Gastrocnemius medialis (tissue), 4 donors: ENCODE measurements around the gene HSD17B12. TPM values are rescaled to one million over a fixed set of nuclear protein-coding genes. Genes with fewer than 3 reads are reported as not detected.

Source experiments
- ATAC-seq, 2 donors: fragments of 150-250 bp; one replicate each; pipeline ENCODE4 v1.9.1; 2016
- DNase-seq, 2 donors: peaks; one replicate each; pipeline ENCODE4 v3.0.0-alpha.2; 2019
- H3K27ac ChIP-seq, 4 donors: fragments of 200-600 bp; sonication (generic); 1 replicate in 1 of 4; 2 replicates in 3 of 4; pipeline ENCODE4 v1.5.1; 2016 to 2018; ENCODE audit warnings: mild to moderate bottlenecking in 2 of 4, moderate library complexity in 1 of 4
- H3K27me3 ChIP-seq, 3 donors: fragments of 200-600 bp; sonication (generic) in 2 of 3; 1 replicate in 1 of 3; 2 replicates in 2 of 3; pipeline versions ENCODE4 v1.5.1 to v1.6.0; 2016 to 2019; ENCODE audit warnings: mild to moderate bottlenecking in 1 of 3, moderate library complexity in 1 of 3
- H3K36me3 ChIP-seq, 2 donors: fragments of 200-600 bp; sonication (generic) in 1 of 2; one replicate each; pipeline ENCODE4 v1.5.1; 2017 to 2018
- H3K4me1 ChIP-seq, 2 donors: fragments of 200-600 bp; sonication (generic) in 1 of 2; one replicate each; pipeline ENCODE4 v1.5.1; 2016 to 2017; ENCODE audit warnings: mild to moderate bottlenecking in 2 of 2
- H3K4me3 ChIP-seq, 4 donors: fragments of 200-600 bp; sonication (generic) in 3 of 4; 1 replicate in 1 of 4; 2 replicates in 3 of 4; pipeline ENCODE4 v1.5.1; 2016 to 2019; ENCODE audit warnings: mild to moderate bottlenecking in 2 of 4
- H3K9me3 ChIP-seq, 3 donors: fragments of 200-600 bp; sonication (generic) in 2 of 3; 1 replicate in 1 of 3; 2 replicates in 2 of 3; pipeline ENCODE4 v1.5.1; 2016 to 2019
- CTCF ChIP-seq, 5 experiments: fragments of 450-650 bp in 3 of 5; fragments of 200-600 bp in 2 of 5; sonication (generic) in 2 of 5; IDR thresholded peaks in 4 of 5; conservative IDR thresholded peaks in 1 of 5; 1 replicate in 4 of 5; 2 replicates in 1 of 5; pipeline ENCODE4 v1.5.1; 2016 to 2019; ENCODE audit warnings: antibody characterized with exemption in 5 of 5, mild to moderate bottlenecking in 3 of 5, moderate library complexity in 3 of 5
- POLR2A ChIP-seq, 2 donors: fragments of 450-650 bp; IDR thresholded peaks; one replicate each; pipeline ENCODE4 v1.6.1; 2017; ENCODE audit warnings: antibody characterized with exemption in 2 of 2, mild to moderate bottlenecking in 2 of 2, moderate library complexity in 2 of 2
- in situ Hi-C, 4 donors: fragments of 200-750 bp; cut with MboI; loops; one replicate each; pipeline versions ENCODE4 v1.15.0 to v1.8.0; 2017; ENCODE audit warnings: low sequenced_read_pairs in 4 of 4
- intact Hi-C: fragments of 100-400 bp; cut with DNase I; formaldehyde crosslinking; loops from one replicate; pipeline ENCODE4 v1.15.1; 2023; ENCODE audit warnings: low total_unique reads
- total RNA-seq, 4 donors: library from RNA; depleted of rRNA; stranded (reverse); fragments of >200 nt; gene quantifications; one replicate each; pipeline versions ENCODE4 v1.1.0 to v1.2.3, GENCODE V29; 2016

Gene HSD17B12
- total RNA-seq, 4 donors from 2014 or later = 20.5 to 41.1 (median 28.6) TPM

- Histone ChIP-seq H3K27me3 (no peaks in the 10 kb centered on the region), H3K27ac (peak overlapping the region in 1 of 4 donors; percentile 4), H3K36me3 (no peaks in the 10 kb centered on the region), H3K9me3 (no peaks in the 10 kb centered on the region), H3K4me3 (no peak overlapping the region), H3K4me1 (peaks cover 55 to 64% of the 10 kb centered on the region in 2 donors)
- ATAC-seq (no peak), DNase-seq (no peak)
- in situ Hi-C loops = no loop called here
- intact Hi-C loops = loop anchor here (5.0 to 10.0 kb wide), 2 partner anchors 52 to 111 kb away; no protein-coding TSS in a partner anchor
- TF ChIP-seq POLR2A (IDR thresholded peaks at IDR 0.05) = no peak
- no peak for TF ChIP-seq CTCF (IDR thresholded peaks at IDR 0.05 in 4 of 5, conservative IDR thresholded peaks at IDR 0.05 in 1 of 5)
These were observed 4.9 kb downstream of the HSD17B12 start for GRCh38 chr11:43685440-43685839.

- Histone ChIP-seq H3K4me3 (no peak overlapping the region), H3K4me1 (peaks cover 55 to 64% of the 10 kb centered on the region in 2 donors), H3K36me3 (no peaks in the 10 kb centered on the region), H3K27me3 (no peaks in the 10 kb centered on the region), H3K9me3 (no peaks in the 10 kb centered on the region), H3K27ac (peak overlapping the region in 3 of 4 donors; percentile 4 to 85 (median 16))
- no peak for TF ChIP-seq CTCF (IDR thresholded peaks at IDR 0.05 in 4 of 5, conservative IDR thresholded peaks at IDR 0.05 in 1 of 5)
- TF ChIP-seq POLR2A (IDR thresholded peaks at IDR 0.05) = no peak
- no peak for ATAC-seq
- intact Hi-C loops = loop anchor here (5.0 to 10.0 kb wide), 2 partner anchors 51 to 111 kb away; no protein-coding TSS in a partner anchor
- in situ Hi-C loops = no loop called here
- DNase-seq = no peak
These were observed 5.7 kb downstream of the HSD17B12 start for GRCh38 chr11:43686207-43686606.

GRCh38 chr11:43687120-43687791 lies 6.7 kb downstream of the HSD17B12 start:
- Histone ChIP-seq H3K36me3 (no peaks in the 10 kb centered on the region), H3K27me3 (no peaks in the 10 kb centered on the region), H3K4me3 (no peak overlapping the region), H3K4me1 (peaks cover 45 to 54% of the 10 kb centered on the region in 2 donors), H3K27ac (peak overlapping the region; percentile 62 to 85 (median 74)), H3K9me3 (no peaks in the 10 kb centered on the region)
- ATAC-seq (peak; percentile 97 to 100), DNase-seq (peak; percentile 27 to 82)
- intact Hi-C loops = loop anchor here (5.0 to 10.0 kb wide), 2 partner anchors 50 to 112 kb away; no protein-coding TSS in a partner anchor
- in situ Hi-C loops = no loop called here
- TF ChIP-seq POLR2A (IDR thresholded peaks at IDR 0.05) (no peak), CTCF (IDR thresholded peaks at IDR 0.05 in 4 of 5, conservative IDR thresholded peaks at IDR 0.05 in 1 of 5) (no peak)

- intact Hi-C loops = loop anchor here (5.0 to 10.0 kb wide), 2 partner anchors 49 to 114 kb away; no protein-coding TSS in a partner anchor
- ATAC-seq = no peak
- H3K27ac ChIP-seq = peak overlapping the region; percentile 62 to 85 (median 74)
These were observed 7.9 kb downstream of the HSD17B12 start for GRCh38 chr11:43688394-43688793.

More at GRCh38 chr11:43688394-43688793, 7.9 kb downstream of the HSD17B12 start:
- Histone ChIP-seq H3K4me1 (peaks cover 44 to 52% of the 10 kb centered on the region in 2 donors), H3K4me3 (no peak overlapping the region), H3K9me3 (no peaks in the 10 kb centered on the region), H3K36me3 (no peaks in the 10 kb centered on the region), H3K27me3 (no peaks in the 10 kb centered on the region)
- in situ Hi-C loops = no loop called here
- no peak for TF ChIP-seq POLR2A (IDR thresholded peaks at IDR 0.05)
- TF ChIP-seq CTCF (IDR thresholded peaks at IDR 0.05 in 4 of 5, conservative IDR thresholded peaks at IDR 0.05 in 1 of 5) = no peak
- DNase-seq = no peak
